ENCODE measurements around the gene YAP1.

DNA sequence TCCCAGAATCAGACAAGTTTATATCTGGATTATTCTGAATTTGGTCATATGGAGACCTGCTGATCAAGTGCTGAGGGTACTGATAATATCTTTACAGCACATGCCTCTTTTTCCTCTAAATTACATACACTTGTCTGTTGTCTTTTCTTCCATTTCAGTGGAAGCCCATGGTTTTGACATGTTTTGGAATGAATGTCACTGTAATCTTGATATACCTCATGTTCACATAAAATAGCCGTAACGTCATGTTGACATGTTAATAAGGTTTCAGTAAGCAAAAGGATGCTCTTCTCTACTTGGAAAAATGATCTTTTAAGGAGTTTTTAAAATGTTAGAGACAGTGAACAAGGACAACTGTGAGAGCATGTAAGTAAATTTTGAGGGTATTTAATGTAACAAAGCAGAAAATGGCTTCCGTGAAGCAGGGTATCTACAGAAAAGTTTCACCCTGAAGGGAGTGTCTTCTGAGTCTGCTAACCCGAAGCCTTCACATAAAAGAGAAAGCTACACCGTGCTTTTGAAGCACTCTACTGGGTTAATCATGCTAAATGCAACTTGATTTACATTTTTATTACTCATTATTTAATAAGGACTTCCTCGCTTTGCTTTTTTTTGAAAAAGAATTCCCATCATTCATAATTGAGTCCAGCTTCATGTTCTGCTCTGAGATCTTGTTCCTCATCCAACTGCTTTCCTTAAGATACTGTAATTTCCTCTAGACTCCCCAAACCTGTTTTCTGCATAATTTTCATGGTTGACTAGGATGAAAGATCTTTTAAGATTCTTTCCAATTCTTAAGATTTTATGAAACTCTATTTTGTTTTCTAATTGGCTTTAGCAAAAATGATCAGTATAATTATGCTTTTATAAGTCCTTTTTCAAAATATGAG lies 56.2 kb downstream of the YAP1 start:
- TF ChIP-seq FOXA1 (IDR thresholded peaks at IDR 0.05) = no peak
- TF ChIP-seq TARDBP (IDR thresholded peaks at IDR 0.05) = no peak
- TF ChIP-seq FOXM1 (IDR thresholded peaks at IDR 0.05; ENCODE audit: borderline replicate concordance) = no peak
- no peak for TF ChIP-seq ARNT (IDR thresholded peaks at IDR 0.05)
- no peak for TF ChIP-seq SP1 (IDR thresholded peaks at IDR 0.05)
